Endometrium (tissue), 2 donors: ENCODE measurements around the gene NFATC4.
"Not testable (repeated sequence)": the region's sequence is repeated elsewhere in the genome, so short reads cannot be mapped to it uniquely, and the experiment has no call there.

ENCODE experiments used
- FAIRE-seq: peaks from 2 replicates; lab custom pipeline; 2012; peaks lifted over from hg19 to GRCh38; lab: Jason Lieb, UNC
- donor health status: control.
- donor health status: control.

NFATC4 gene

GRCh38 chr14:24367514-24368211, at the start of gene NFATC4:
Gene NFATC4, plus strand, starts transcription at chr14:24368184. Its CDS starts 157 bp downstream, at chr14:24368341.
- FAIRE-seq: no peak

- FAIRE-seq: no peak
These were observed 46.6 kb upstream of the NFATC4 start for GRCh38 chr14:24321212-24321975.

- no peak for FAIRE-seq
These were observed 45.3 kb upstream of the NFATC4 start for GRCh38 chr14:24322672-24323071.

DNA sequence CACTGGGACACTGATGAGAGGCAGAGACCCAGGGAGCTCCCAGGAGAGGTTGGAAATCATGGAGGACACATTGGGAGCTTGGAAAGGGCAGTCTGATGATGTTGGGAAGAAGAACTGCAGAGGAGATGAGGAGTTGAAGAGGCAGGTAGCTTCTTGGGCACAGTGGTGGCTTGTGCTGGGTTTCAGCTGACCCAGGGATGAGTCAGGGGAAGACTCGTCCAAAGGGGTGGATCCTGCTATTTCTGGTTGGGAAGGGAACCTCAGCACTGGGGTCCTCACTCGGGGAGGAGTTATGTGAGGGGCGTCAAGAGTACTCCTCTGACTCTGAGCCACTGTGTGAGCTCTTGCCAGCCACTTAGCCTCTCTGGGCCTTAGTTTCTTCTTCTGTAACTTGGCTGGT, 44.6 kb upstream of the NFATC4 start:
- no peak for FAIRE-seq

DNA sequence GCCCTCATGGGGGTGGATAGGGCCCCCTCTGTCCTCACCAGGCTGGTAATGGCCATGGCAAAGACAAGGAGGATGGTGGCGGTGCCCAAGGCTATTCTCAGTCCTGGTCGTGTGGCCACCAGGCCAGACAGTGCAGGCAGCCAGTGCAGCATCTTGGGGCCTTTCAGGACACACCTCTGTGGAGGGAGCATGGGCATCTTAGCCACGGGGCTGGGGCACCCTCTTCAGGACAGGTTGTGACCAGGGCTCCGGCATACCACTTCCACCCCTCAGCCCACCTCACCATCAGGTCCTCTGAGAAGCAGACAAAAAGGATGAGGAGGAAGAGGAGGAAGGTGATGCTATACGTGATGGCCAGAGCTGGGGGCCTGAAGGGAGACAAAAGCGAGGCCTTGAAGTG, 44.0 kb upstream of the NFATC4 start:
- no peak for FAIRE-seq

GRCh38 chr14:24325041-24325530, 42.9 kb upstream of the NFATC4 start:
- no peak for FAIRE-seq

GRCh38 chr14:24325963-24326362, 42.0 kb upstream of the NFATC4 start:
- no peak for FAIRE-seq

DNA sequence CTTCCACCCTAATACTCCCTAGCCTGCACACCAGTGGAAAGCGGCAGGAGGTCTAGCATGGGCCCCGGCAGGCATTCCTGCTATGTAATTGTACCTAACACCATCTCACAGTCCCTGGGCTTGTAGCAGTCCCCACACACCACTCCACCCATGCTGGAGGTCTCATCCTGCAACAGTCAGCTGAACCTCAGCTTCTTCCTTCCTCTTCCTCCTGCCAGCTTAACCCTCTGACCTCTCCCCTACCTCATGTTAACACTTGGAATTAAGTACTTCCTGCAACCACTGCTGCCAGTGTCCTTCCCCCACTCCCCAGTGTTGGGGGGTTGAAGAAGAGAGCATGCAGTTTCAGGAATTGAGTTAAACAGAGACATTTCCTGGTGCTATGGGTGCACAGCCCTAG, 40.7 kb upstream of the NFATC4 start:
- no peak for FAIRE-seq

DNA sequence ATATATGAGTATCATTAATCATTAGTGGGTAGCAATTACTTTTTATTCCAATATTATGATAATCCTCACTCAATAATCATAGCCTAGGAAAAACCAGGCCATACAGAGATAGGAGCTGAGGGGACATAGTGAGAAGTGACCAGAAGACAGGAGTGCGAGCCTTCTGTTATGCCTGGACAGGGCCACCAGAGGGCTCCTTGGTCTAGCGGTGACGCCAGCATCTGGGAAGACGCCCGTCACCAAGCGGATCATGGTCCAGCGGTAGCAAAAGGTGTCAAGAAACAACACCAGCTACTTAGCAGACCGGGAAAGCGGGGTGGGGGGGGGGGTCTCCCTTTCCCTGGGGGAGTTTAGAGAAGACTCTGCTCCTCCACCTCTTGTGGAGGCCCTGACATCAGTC, 40.1 kb upstream of the NFATC4 start:
- not testable (repeated sequence) for FAIRE-seq

DNA sequence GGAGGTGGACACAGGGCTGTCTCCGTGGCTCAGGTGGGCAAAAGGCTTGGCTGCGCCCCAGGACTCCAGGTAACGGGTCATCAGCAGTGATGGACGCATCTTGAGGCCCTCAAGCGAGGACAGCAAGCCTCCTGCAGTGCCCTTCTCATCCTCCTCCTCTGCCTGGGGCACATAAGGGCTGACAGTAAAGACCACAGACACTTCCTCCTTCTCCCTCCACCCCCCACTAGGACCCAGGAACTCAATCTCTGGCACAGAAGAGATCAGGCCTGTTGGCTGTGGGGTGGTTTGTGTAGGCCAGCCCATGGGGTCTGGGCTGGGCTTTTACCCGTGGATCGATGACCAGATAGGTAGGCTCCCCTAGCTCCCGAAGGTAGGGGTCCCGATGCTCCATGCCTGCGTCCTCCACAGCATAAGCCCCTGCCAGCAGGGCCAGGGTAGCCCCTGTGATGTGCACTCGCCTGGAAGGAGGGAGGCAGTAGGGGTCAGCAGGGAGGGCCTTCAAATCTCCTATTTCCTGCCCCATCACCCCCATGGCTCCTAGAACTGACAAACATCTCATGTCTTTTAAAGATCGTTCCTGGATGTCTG, 38.8 kb upstream of the NFATC4 start:
- FAIRE-seq: no peak

- no peak for FAIRE-seq
These were observed 38.2 kb upstream of the NFATC4 start for GRCh38 chr14:24329736-24330135.

DNA sequence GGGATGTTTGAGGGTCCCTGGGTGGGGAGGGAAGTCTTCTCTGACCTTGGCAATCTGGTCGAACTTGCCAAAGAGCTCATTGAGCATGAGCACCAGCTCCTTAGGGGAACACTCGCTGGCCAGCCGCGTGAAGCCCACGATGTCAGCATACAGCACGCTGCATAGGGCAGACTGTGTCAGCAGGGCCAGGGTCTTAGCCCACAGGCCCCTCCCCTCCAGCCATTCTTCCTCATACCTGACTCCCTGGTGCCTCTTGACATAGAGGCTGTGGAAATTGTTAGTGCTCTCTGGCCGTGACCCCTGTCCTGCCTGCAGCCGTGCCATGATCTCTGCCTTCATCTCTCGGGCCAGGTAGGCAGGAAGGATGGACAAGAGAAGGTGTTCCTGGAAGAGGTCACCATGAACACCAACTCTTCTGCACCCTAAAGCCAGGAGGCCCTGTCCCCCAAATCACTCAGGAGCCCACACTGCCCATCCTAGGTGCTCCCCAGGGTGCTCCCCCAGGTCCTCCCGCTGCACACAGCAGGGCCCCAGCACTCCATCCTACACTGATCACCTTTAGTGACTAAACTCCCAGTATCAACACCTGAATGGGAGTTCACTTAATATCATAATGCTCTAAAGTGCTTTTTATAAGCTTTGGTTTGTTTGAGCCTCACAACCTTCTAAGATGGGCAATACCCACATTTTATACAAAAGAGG, 36.9 kb upstream of the NFATC4 start:
- no peak for FAIRE-seq

DNA sequence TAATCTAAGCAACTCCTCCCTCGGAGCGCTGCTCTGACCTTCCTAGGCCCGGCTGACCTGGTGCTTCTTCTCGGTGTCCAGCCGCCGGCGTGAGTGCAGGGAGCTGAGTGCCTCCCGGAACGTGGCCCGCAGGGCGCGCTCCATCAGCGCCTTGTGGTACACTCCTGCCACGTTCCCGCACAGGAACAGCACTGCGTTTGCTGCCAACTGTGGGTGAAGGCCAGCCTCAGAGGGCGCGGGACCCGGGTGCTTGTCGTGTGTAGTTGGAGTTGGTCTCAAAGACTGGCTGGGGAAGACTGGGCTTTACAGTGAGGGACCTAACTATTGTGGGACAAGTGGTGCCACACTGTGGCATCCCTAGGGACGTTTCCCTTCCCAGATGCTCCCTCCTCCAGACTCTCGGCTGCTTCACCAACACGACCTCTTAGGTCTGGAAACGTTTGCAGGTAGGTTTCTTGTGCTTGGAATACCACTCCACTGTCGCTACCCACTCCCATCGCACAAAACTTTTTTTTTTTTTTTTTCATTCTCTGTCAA, 36.2 kb upstream of the NFATC4 start:
- FAIRE-seq: no peak

DNA sequence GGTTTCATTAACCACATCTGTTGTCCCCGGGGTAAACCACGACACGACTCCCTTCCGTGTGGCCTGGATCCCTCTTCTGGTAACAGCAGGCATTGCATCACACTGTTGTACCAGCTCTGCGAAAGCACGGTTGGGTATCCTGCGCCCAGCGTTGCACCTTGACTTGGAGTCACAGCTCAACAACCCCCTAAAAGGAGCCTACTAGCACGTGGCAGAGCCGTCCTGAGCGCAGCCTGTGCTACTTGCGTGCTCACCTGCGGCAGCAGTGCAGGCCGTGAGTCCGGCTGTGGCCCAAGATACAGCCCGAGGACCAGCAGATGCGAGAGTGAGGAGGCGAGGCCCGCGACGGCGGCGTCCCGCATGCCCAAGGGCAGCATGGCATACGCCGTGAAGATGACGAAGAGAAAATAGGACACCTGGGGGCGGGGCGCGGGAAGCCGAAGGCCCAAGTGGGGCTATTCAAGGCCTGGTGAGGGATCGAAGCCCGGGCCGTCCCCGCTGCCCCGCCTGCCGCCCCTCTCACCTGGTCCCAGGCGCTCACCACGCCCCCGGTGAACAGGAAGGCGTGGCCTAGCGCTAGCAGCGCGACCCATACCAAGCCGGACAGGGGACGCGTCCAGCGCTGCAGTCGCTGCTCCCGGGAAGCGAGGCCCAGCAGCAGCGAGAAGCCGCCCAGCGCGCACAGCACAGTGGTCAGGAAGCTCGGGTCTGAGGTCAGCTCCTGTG, 35.6 kb upstream of the NFATC4 start:
- no peak for FAIRE-seq

GRCh38 chr14:24334431-24335291, 33.3 kb upstream of the NFATC4 start, which contains the start of gene ADCY4:
Gene ADCY4, minus strand, starts transcription at chr14:24335071. Its CDS starts 419 bp downstream, at chr14:24334652.
- FAIRE-seq: no peak

DNA sequence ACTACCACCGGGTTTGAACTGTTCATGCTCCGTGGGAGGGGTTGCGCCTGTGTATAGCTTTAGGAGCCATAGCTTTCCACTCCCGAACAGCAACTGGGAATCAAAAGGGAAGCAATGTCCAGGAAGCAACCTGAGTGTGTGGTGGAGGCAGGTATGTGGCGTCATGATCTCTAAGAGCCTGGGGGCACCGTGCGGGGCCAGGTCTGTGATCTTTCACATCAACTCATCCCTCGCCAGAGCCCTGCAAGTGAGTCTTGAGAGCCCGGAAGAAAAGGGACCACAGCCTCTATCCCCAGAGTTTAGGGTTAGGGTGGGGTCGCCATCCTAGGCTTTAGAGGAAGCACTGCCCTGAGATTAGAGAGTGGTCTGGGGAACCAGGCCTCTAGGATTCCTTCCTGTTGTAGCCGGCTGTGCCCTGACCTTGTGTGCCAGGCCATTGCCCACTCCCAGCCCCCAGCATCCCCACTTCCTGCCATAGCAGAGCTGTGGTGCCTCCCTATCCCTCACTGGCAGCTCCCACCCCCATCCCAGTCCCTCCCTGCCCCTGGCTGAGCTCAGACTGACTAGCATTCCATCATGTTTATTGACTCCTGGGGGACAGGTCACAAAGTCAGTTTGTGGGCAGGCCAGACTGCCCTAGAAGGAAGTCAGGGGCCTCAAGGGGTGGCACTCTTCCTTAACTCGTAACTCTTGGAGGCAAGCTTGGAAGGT, 32.4 kb upstream of the NFATC4 start:
- no peak for FAIRE-seq

GRCh38 chr14:24337144-24337823, 30.7 kb upstream of the NFATC4 start:
- FAIRE-seq: no peak

GRCh38 chr14:24337824-24338175, 30.2 kb upstream of the NFATC4 start:
- no peak for FAIRE-seq

GRCh38 chr14:24338843-24339242, 29.1 kb upstream of the NFATC4 start:
- FAIRE-seq: no peak
